Fibroblast of mammary gland (primary cell): Measurements from ENCODE around the gene VENTX.

Experiments
- DNase-seq: peaks from one replicate; pipeline ENCODE4 v3.0.0-alpha.2; 2010; ENCODE audit warnings: low read depth
- H3K4me3 ChIP-seq: 2 replicates; pipeline ENCODE4 v1.5.1; 2011; ENCODE audit warnings: low read depth, mild to moderate bottlenecking, low read length, moderate library complexity; ENCODE audit not compliant: control insufficient read depth
- TF ChIP-seq, protein P1 (sequence below): conservative IDR thresholded peaks from 2 replicates; pipeline ENCODE4 v1.5.1; 2011; ENCODE audit warnings: low read depth, low read length, inconsistent platforms; ENCODE audit not compliant: control insufficient read depth, insufficient read depth

VENTX gene

GRCh38 chr10:133214468-133215410 is 22.9 kb upstream of the VENTX start:
- TF ChIP-seq, protein P1, sequence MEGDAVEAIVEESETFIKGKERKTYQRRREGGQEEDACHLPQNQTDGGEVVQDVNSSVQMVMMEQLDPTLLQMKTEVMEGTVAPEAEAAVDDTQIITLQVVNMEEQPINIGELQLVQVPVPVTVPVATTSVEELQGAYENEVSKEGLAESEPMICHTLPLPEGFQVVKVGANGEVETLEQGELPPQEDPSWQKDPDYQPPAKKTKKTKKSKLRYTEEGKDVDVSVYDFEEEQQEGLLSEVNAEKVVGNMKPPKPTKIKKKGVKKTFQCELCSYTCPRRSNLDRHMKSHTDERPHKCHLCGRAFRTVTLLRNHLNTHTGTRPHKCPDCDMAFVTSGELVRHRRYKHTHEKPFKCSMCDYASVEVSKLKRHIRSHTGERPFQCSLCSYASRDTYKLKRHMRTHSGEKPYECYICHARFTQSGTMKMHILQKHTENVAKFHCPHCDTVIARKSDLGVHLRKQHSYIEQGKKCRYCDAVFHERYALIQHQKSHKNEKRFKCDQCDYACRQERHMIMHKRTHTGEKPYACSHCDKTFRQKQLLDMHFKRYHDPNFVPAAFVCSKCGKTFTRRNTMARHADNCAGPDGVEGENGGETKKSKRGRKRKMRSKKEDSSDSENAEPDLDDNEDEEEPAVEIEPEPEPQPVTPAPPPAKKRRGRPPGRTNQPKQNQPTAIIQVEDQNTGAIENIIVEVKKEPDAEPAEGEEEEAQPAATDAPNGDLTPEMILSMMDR: no peak
- no peak overlapping the region for H3K4me3 ChIP-seq
- DNase-seq: no peak

DNA sequence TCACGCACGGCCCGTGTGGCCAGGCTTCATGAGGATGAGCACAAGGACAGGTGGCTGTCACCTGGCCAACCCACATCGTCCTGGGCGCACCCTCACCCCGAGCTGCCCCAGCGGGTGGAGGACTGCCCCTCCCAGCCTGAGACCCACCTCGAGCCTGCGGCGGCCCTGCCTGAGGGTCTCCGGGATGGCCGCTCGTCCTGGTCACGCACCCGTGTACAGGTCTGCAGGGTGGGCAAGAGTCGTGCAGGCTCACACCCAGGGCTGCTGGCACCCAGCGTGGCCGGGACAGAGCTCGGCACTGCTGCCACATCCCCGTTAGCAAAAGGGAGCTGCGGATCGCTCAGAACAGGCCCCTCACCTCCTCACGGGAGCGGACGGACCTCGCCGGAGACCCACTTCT is 22.1 kb upstream of the VENTX start:
- H3K4me3 ChIP-seq: no peak overlapping the region
- no peak for DNase-seq
- TF ChIP-seq, protein P1: no peak

GRCh38 chr10:133216776-133217175 is 20.9 kb upstream of the VENTX start:
- no peak overlapping the region for H3K4me3 ChIP-seq
- no peak for DNase-seq
- TF ChIP-seq, protein P1: no peak

DNA sequence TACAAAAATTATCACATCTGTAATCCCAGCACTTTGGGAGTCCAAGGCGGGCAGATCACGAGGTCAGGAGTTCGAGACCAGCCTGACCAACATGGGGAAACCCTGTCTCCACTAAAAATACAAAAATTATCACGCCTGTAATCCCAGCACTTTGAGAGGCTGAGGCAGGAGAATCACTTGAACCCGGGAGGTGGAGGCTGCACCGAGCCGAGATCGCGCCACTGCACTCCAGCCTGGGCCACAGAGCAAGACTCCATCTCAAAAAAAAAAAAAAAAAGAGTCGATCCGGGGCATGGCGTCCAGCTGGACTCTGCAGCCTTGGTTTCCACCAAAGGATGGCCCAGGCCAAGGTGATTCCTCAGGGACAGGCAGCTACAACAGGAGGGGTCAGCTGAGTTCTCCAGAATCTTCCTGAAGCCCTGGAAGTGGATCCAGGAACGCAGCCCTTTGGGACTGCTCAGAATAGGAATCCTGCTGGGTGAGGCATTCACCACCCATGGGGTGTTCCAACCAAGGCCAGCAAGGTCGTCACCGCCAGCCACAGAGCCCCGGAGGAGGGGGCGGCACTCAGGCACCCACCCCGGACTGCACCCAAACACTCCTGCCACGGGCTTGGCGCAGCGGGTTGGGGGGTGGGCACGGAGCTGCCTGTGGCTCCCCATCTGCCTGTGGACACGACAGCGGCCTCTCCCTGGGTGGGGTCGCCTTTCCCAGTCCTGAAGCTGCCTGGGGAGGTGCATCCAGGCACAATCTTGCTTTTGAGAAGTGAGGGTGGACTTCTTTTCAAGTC is 19.7 kb upstream of the VENTX start:
- no peak for DNase-seq
- no peak overlapping the region for H3K4me3 ChIP-seq
- TF ChIP-seq, protein P1: no peak

DNA sequence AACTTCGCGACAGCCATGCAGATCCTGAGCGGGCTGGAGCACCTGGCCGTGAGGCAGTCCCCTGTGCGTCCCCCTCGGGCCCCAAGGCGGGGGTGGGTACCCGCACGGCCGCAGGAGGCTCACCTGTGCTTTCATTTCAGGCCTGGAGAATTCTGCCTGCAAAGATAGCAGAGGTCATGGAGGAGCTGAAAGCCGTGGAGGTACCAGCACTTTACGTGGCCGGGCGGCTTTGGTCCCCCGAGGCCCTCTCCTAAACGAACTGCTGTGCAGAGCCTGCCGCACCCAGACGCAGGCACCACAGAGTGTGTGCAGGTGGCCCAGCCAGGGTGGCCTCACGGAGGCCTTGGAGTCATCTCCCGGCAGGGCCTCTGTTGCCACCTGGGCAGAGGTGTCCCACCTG is 18.8 kb upstream of the VENTX start:
- no peak overlapping the region for H3K4me3 ChIP-seq
- DNase-seq: no peak
- TF ChIP-seq, protein P1: no peak

DNA sequence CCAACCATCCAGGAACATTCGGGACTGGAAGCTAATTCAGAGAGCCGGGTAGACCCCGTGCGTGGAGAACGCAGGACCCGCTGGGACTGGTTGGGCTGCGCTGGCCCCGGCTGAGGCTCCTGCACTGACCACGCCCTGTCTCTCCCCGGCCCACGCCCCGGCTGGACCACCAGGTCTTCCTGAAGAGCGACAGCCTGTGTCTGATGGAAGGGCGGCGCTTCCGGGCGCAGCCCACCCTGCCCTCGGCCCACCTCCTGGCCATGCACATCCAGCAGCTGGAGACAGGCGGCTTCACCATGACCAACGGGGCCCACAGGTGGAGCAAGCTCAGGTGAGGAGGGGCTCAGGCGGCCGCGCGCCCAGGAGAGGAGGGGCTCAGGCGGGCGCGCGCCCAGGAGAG is 17.9 kb upstream of the VENTX start:
- TF ChIP-seq, protein P1: no peak
- no peak overlapping the region for H3K4me3 ChIP-seq
- DNase-seq: no peak
